GM10266 (cell line): Measurements from ENCODE around the gene NRXN2.

Experiments
- DNase-seq: peaks from one replicate; pipeline ENCODE4 v3.0.0; 2012; ENCODE audit errors: extremely low spot score
- CTCF ChIP-seq: IDR thresholded peaks from 2 replicates; pipeline ENCODE4 v1.5.1; 2012; ENCODE audit warnings: mild to moderate bottlenecking, low read depth; ENCODE audit not compliant: control insufficient read depth, insufficient read depth; ENCODE audit errors: missing control alignments

The NRXN2 gene

GRCh38 chr11:64568584-64569140 lies 154.3 kb downstream of the NRXN2 start:
- no peak for DNase-seq
- TF ChIP-seq CTCF: no peak

- no peak for DNase-seq
- TF ChIP-seq CTCF: no peak
These were observed 154.9 kb downstream of the NRXN2 start for GRCh38 chr11:64568041-64568571.

DNA sequence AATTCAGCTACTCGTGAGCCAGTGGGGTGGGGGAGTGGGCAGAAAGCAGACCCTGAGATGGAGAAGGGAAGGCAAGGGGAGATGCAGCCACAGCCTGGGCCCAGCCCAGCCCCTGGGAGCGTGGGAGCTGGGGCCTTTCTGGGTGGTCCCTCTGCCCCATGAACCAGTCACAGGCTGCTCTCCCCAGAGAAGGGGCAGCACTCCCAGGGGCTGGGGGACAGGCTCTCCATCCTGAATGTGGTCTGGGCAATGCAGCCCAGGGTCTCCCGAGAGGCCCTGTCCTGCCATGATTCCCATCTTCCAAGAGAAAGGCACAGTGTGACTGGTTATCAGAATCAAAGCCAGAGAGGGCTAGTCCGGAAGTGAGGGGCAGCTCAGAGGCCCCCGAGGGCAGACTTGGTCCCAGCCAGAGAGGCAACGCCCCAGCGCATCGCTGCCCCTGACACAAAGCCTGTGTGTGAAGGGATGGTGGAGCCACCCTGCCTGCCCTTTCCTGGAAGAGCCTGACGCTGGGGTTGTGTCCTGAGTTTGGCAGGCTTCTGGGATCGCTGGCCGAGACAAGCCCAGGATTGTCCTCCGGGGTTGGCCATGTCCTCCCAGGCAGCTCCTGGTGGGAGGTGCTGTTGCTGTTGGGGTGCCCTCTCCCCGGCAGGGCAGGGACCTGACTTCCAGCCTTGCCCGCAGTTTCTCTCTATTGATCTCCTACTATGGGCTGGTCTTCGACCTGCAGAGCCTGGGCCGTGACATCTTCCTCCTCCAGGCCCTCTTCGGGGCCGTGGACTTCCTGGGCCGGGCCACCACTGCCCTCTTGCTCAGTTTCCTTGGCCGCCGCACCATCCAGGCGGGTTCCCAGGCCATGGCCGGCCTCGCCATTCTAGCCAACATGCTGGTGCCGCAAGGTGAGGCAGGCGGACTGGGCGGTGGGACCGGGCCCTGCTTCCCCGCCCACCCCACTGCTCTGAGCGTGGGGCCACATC lies 155.8 kb downstream of the NRXN2 start:
- no peak for DNase-seq
- no peak for TF ChIP-seq CTCF

- no peak for TF ChIP-seq CTCF
- DNase-seq: peak; percentile 61
These were observed 156.7 kb downstream of the NRXN2 start for GRCh38 chr11:64566042-64566914.

DNA sequence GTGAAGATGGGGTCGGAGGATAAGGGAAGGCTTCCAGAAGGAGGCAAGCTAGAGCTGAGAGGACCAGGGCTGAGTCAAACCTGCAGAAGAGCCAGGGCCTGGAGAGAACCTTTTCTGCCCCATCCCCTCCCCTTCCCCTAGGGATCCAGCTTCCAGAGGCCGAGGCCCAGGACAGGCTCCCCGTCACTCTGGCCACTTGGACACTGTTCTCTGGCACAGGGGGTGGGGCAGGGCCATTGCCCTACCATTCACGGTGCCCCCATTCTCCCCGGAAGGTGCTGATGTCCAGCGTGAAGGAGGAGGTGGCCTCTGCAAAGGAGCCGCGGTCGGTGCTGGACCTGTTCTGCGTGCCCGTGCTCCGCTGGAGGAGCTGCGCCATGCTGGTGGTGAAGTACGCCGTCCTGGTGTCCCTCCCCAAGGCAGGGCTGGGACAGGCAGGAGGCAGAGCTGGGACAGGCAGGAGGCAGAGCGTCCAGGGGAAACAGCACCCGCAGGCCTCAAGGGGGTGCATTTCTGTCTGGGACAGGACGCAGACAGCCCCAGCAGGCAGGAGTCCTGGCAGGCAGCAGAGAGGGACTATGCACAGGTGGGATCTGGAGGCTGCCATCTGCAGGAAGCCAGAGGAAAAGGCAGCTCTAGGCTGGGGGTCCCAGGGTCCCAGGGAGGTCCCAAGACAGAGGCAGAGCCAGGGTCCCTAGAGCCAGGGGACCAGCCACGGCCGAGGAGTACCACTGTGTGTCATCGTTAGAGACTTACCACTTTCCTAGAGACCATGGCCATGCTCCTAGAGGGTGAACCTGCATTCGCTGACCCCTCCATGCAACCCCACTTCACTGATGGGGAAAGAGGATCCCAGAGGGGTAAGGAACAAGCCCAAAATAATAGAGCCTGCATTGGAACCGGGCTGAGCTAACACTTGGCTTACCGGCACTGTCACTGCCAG lies 157.8 kb downstream of the NRXN2 start:
- TF ChIP-seq CTCF: no peak
- DNase-seq: no peak

- no peak for TF ChIP-seq CTCF
- DNase-seq: no peak
These were observed 158.6 kb downstream of the NRXN2 start for GRCh38 chr11:64564419-64564818.
